ENCODE results near the gene CBLB.

CBLB gene

GRCh38 chr3:105647047-105647446, 221.8 kb downstream of the CBLB start:
- peak; percentile 93 for DNase-seq (ENCODE audit: low read depth)
- TF ChIP-seq CTCF (conservative IDR thresholded peaks at IDR 0.05; ENCODE audit: low read depth, low read length): no peak
- no peak overlapping the region for H3K4me3 ChIP-seq (ENCODE audit: low read depth, low read length)

DNA sequence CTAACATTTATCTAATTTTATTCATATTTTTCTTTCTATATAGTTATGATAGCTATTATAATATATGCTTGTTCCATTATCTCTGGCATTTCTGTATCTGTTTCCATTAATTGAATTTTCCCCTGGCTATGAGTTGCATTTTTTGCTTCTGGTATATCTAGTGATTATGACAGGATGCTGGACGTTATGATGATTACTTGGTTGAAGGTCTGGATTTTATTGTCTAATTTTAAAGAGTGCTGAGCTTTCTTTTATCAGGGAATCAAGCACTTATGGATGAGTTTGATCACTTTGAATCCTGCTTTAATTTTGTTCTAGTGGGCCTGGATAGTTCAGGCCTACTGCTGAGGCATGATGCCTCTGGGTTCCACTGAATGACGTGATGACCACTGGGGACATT, 229.7 kb downstream of the CBLB start:
- no peak for TF ChIP-seq CTCF (conservative IDR thresholded peaks at IDR 0.05; ENCODE audit: low read depth, low read length)
- DNase-seq (ENCODE audit: low read depth): no peak
- H3K4me3 ChIP-seq (ENCODE audit: low read depth, low read length): no peak overlapping the region

GRCh38 chr3:105634708-105635107, 234.1 kb downstream of the CBLB start:
- DNase-seq (ENCODE audit: low read depth): no peak
- H3K4me3 ChIP-seq (ENCODE audit: low read depth, low read length): no peak overlapping the region
- TF ChIP-seq CTCF (conservative IDR thresholded peaks at IDR 0.05; ENCODE audit: low read depth, low read length): no peak

DNA sequence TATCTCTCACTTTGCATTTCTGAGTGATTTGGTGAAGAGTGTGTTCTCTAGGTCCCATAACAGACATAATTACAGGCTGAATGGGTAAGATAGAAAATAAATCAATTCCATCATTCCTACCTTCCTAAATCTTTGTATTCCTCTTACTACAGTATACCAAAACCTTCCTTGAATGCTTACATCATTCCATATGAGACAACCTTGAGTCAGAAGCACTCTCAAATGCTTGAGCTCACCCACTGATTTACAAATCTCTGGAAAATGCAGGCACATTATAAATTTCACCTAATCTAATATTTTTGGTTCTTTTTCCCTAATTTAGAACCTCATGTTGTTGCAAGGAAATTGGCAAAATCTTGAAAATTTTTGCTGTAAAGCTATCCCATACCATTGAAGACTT, 239.1 kb downstream of the CBLB start:
- H3K4me3 ChIP-seq (ENCODE audit: low read depth, low read length): no peak overlapping the region
- no peak for DNase-seq (ENCODE audit: low read depth)
- TF ChIP-seq CTCF (conservative IDR thresholded peaks at IDR 0.05; ENCODE audit: low read depth, low read length): no peak

DNA sequence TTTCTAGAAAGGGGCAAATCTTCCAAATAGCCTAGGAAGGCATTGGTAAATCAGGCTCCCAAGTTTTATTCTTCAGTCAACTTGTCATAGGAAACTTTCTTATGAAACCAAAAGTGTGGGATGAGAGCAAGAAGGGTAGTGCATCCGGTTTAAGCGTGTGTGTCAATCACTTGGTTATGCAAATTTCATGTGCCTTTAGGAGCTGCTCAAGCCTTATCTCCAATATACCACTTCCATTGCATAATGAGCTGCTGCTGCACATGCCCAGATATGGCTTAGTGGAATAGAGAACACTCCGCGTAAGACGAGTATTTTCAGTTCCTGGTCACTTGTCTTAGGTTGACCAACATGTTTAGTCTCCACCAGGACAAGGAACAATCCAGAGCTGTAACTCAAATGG, 242.1 kb downstream of the CBLB start:
- no peak for TF ChIP-seq CTCF (conservative IDR thresholded peaks at IDR 0.05; ENCODE audit: low read depth, low read length)
- no peak for DNase-seq (ENCODE audit: low read depth)
- H3K4me3 ChIP-seq (ENCODE audit: low read depth, low read length): no peak overlapping the region

DNA sequence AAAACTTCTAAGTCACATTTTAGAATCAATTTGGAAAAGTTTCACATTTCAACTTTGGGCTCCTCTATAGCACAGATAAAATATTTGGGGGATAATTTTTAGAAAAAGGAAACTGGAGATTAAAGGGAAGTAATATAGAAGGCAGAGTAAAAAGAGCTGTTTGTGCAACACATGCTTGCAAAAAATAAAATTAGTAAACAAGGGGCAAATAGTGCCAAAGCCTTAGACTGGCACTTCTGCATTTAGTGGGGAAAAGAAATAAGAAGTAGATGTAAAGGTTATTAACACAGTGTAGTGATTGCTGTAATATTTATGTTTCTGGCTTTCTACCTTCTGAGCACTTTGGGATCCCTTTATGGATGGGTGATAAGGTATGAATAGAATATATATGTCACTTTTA, 246.6 kb downstream of the CBLB start:
- TF ChIP-seq CTCF (conservative IDR thresholded peaks at IDR 0.05; ENCODE audit: low read depth, low read length): no peak

DNA sequence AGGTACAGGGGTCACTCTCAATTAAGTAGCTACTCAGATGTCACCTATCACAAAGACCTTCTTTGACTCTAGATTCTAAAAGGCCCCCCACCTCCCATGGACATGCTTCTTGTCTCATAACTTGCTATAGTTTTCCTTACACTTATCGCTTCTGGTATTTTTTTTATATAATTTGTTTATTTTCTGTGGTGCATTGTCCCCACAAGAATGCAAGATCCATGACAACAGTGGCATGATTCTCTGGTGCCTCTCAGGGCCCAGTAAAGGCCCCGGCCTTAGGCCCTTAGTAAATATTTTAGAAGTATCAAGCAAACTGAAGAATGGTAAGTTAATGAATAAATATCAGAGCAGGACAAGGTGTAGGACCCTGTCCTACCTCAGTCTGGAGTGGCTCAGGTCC, 248.6 kb downstream of the CBLB start:
- no peak for DNase-seq (ENCODE audit: low read depth)
- no peak for TF ChIP-seq CTCF (conservative IDR thresholded peaks at IDR 0.05; ENCODE audit: low read depth, low read length)
- H3K4me3 ChIP-seq (ENCODE audit: low read depth, low read length): no peak overlapping the region

More for the DNA sequence above, 246.6 kb downstream of the CBLB start:
- DNase-seq (ENCODE audit: low read depth): no peak
- H3K4me3 ChIP-seq (ENCODE audit: low read depth, low read length): no peak overlapping the region

Data from choroid plexus epithelial cell (primary cell).